ENCODE data around the gene PRMT3.
A peak's percentile ranks its signal among the peaks of the same experiment; 100 is the strongest.
"Not testable (repeated sequence)": the region's sequence is repeated elsewhere in the genome, so short reads cannot be mapped to it uniquely, and the experiment has no call there.

PRMT3 gene

GRCh38 chr11:20374741-20375300, 12.7 kb upstream of the PRMT3 start:
- no peak for DNase-seq (ENCODE audit: low spot score)

DNA sequence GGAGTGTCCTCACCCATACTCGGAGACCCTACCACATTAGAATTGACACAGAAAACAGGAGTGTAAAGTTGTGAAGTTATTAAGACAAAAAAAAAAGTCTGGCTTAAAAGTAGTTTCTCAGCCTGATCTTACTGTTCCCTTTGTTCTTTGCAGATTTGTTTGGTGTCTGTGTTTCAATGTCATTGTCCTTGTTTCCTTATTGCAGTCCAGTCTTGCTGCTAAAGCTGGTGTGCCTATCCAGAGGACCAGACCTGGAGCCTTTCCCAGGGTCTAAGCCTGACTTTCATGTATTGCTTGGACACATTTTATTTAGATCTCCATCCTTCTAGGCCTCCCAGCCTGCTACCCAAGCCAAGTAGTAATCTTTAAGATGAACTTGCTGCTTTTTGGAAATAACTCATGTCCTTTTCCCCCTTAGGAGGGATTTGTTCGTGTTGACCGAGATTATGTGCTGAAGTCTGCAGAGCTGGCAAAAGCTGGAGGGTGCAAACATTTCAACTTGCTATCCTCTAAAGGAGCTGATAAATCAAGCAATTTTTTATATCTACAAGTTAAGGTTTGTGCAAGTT, 11.3 kb upstream of the PRMT3 start:
- DNase-seq (ENCODE audit: low spot score) = no peak

- not testable (repeated sequence) for DNase-seq (ENCODE audit: low spot score)
Observed at GRCh38 chr11:20385996-20386395, 1.5 kb upstream of the PRMT3 start.

- DNase-seq (ENCODE audit: low spot score) = peak; percentile 11
Observed at GRCh38 chr11:20388096-20389055, 860 bp downstream of the PRMT3 start.

DNA sequence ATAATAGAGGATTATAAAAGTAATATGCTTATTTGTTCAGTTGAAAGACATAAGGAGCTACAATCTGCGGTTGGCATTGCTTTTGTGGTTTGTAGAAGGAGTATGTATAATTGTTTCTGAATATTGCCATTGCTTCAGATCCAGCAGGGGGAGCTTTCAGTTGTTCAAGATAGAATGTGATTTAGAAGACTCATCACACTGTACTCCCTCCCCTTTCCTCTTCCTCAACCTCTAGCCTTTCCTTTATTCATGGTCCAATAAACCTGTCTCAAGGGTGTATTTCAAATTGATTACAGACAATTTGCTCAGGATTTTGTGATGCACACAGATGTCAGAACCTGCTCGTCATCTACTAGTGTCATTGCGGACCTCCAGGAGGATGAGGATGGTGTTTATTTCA, 9.8 kb downstream of the PRMT3 start:
- peak; percentile 16 for DNase-seq (ENCODE audit: low spot score)

DNA sequence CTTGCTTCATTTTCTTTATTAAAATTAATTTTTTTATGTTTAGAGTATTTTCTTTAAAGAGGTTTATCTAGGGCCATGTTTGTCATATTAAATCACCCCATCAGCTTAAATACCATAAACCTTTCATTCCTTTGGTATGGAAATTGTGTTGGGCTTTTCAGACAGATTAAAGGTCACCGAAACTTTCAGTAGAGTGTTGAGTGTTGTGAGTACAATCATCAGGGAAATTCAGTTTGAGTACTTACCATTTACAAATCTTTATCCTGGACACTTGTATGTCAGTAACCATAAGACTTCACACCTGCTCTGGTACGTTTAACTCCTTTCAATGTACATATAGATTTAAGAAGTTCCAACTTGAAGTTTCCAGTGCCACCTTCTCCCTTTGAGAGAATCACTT, 12.0 kb downstream of the PRMT3 start:
- DNase-seq (ENCODE audit: low spot score) = no peak

DNA sequence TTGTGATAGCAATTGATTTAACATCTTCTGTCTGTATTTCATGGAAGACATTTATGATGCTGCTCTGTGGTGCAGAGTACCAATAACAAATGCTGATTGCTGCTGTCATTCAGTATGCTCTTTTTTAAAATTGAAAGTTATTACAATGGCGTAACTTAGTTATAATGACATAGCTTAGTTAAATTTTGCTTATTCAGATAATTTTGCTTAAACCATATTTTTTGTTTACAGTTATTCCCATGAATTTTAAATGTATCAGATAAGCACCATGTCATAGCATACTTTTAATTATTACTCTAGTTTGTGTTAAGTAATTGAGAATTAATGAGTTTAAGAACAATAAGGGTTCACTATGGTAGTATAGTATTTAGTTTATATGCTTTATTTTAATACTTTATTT, 15.5 kb downstream of the PRMT3 start:
- no peak for DNase-seq (ENCODE audit: low spot score)

GRCh38 chr11:20406484-20406883, 19.0 kb downstream of the PRMT3 start:
- DNase-seq (ENCODE audit: low spot score) = no peak

- no peak for DNase-seq (ENCODE audit: low spot score)
Observed at GRCh38 chr11:20407344-20407743, 19.8 kb downstream of the PRMT3 start.

GRCh38 chr11:20415432-20415831, 27.9 kb downstream of the PRMT3 start:
- no peak for DNase-seq (ENCODE audit: low spot score)

DNA sequence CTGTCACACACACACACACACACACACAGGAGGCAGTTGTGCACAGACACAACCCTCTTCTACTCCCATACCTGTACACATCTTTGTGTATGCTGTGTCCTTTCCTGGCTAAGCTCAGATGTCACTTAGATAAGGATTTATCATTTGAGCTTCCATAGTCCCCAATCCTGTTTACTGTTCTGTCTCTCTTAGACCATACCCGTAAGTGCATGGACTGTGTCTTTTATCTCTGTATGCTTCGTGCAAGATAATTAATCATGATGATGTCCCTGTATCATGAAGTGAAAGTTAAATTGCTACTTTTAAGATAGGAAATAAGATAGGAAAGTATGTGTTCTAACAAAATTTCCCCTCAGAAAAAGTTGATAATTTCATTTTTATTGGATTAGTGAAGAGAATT, 30.3 kb downstream of the PRMT3 start:
- no peak for DNase-seq (ENCODE audit: low spot score)

DNA sequence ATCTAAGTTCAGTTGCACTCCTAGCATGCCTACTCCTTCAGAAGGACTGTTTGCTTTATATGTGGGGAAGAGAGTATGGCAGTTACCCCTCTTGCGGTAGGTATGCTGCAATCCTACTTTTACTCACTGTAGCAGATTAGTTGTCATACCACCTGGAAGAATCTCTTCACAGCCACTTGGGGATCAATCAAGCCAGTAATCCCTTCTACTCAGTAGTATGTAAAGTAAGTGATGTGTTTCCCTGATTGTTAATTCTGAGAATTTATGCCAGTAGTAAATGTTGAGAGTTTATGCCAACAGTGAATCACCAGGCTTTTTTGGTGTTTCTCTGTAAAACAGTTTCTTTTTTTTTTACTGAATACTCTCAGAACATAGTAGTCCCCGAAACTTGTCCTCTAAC, 34.4 kb downstream of the PRMT3 start:
- no peak for DNase-seq (ENCODE audit: low spot score)

DNA sequence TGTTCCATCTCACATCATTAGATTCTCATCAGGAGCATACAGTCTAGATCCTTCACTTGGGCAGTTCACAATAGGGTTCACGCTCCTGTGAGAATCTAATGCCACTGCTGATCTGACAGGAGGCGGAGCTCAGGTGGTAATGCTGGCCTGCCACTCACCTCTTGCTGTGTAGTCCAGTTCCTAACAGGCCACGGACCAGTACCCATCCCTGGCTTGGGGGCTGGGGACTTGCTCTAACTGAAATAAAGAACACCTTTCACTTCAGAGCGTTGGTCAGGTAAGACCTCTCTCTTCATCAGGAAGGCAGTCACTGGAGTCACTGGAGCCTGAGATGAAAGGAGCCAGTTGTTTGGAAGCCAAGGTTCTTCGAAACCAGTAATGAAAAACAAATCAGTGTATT, 41.7 kb downstream of the PRMT3 start:
- DNase-seq (ENCODE audit: low spot score) = no peak

GRCh38 chr11:20438637-20439036, 51.1 kb downstream of the PRMT3 start:
- DNase-seq (ENCODE audit: low spot score) = no peak

- DNase-seq (ENCODE audit: low spot score) = peak; percentile 4
Observed at GRCh38 chr11:20443596-20443995, 56.1 kb downstream of the PRMT3 start.

DNA sequence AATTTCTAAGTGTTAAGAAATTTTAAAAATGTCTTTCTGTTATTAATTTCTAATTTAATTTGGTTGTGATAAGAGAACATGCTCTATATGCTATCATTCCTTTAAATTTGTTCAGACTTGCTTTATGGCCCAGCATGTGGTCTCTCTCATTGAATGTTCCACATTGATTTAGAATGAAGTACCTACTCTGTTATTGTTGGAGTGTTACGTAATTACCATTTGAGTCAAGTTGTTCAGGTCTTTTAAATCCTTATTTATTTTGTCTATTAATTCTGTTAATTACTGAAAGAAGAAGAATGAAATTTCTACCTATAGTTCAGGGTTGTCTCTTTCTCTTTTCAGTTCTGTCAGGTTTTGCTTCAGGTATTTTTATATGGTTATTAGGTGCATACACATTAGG, 57.0 kb downstream of the PRMT3 start:
- no peak for DNase-seq (ENCODE audit: low spot score)

GRCh38 chr11:20448834-20449233, 61.3 kb downstream of the PRMT3 start:
- no peak for DNase-seq (ENCODE audit: low spot score)

GRCh38 chr11:20450829-20451228, 63.3 kb downstream of the PRMT3 start:
- no peak for DNase-seq (ENCODE audit: low spot score)

DNA sequence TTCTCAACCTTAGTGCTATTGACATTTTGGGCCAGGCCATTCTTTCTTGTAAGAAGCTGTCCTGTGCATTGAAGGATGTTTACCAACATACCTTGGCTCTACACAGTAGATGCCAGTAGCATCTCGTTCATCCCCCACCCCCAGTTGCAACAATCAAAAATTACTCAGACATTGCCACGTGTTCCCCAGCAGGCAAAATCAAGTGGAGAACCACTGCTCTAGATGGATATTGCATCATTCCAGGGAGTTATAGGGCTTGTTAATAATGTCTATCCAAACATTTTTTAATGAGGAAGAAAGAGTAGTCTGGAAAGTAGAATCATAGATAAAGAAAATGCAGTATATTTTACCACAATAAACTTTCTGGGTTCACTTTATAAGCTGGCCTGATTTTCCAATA, 64.1 kb downstream of the PRMT3 start:
- DNase-seq (ENCODE audit: low spot score) = no peak

- no peak for DNase-seq (ENCODE audit: low spot score)
Observed at GRCh38 chr11:20452585-20452984, 65.1 kb downstream of the PRMT3 start.

- no peak for DNase-seq (ENCODE audit: low spot score)
Observed at GRCh38 chr11:20453657-20454316, 66.3 kb downstream of the PRMT3 start.

- no peak for DNase-seq (ENCODE audit: low spot score)
Observed at GRCh38 chr11:20457001-20457799, 69.7 kb downstream of the PRMT3 start.
